ENCODE results near the gene BBIP1.
"Not testable (repeated sequence)": the region's sequence is repeated elsewhere in the genome, so short reads cannot be mapped to it uniquely, and the experiment has no call there.

The BBIP1 gene

GRCh38 chr10:110923856-110924493 is 5.0 kb upstream of the BBIP1 start:
- DNase-seq (ENCODE audit: low read depth, low spot score): no peak

DNA sequence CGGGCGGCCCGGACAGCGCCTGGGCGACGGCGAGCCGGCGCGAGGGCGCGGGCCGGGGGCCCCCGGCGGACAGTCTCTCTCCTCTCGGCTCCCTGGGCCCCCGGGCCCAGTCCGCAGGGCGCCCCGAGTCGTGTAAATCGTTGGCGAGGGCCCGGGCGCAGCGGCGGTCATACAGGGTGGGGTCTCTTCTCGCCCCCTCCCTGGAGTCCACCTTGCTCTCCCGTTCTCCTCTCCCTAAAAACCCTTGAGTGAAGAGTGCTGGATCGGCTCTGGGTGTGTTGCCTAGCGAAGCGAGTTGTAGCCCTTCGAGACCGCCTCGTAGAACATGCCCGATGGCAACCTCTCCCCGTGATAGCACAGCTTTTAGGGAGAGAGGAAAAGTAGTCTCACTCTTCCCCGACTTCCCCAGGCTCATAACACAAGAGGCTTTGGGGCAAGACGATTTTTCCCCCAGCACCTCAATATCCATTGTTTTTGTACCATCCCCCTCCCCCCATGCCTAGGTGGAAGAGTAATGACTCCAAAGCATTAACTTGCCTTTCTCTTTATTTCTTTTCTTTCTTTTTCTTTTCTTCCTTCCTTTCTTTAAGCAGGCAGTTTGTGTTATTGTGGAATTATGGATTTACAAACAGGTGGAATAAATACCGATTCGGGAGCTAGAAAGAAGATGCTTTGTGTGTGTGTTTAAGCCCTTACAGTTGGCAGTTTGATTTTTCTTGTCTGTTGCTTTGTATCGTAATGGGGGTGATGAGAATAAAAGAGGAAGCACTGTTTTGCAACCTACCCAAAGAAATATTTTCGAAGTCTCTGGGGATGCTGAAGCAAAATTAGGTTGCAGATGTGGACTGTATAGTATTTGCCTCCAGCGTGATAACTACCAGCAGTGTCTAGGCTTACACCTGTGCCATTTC is 1.2 kb upstream of the BBIP1 start:
- DNase-seq (ENCODE audit: low read depth, low spot score): no peak

GRCh38 chr10:110919349-110919931 is 460 bp upstream of the BBIP1 start, which contains the start of gene SHOC2:
Gene SHOC2 (plus strand): TSS chr10:110919604. CDS start chr10:110964359, 44,755 bp downstream.
- no peak for DNase-seq (ENCODE audit: low read depth, low spot score)

DNA sequence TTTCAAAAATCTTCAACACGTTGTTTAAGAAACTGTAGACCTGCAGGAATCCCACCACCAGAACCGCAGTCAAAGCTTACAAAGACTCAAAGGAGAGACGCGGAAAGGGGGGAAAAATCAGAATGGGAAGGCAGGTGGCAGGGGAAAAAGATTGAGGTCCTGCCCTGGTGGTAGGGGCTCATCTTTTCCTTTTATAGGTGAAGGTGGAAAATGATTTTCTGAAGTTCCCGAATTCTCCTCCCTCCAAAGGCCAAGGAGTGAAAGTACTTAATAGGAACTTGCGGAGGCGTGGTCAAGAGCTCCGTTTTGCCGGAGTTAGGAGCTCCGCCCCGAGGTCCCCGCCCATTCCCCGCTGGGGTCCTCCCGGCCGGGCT is 724 bp downstream of the BBIP1 start:
- DNase-seq (ENCODE audit: low read depth, low spot score): peak; percentile 85

DNA sequence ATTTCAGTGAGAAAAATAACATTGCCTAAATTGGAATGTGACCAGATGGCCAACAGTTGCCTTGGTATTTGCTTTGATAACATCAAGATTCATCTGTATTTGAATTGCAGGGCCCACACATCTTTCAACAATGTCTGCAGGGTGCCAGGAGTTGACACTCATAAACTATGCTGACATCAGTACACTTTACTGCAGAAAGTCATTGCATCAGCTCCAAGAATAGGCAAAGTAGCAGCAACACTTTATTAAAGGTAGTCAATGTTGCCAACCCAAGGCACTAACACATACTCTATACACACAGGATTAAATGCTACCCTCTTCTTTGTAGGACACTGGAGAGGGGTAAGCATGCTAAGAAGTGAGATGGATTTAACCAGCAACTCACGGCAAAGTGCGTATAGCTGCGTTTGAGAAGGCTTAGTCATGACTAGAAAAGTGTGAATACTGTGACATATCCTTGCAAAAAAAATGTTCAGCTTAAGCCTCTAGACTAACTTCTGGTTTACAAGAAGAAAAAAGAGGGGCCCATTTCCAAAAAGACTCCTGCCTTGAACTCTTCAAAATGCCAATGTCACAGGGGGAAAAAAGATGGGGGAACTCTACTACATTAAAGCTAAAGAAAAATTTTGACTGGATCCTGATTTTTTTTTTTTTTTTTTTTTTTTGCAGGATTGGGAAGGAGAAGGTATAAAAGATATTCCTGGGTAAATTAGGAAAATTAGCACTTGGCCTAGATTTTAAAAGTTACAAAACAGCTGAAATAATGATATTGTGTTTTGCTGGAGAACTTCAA is 2.2 kb downstream of the BBIP1 start:
- no peak for DNase-seq (ENCODE audit: low read depth, low spot score)

GRCh38 chr10:110915600-110915999 is 3.4 kb downstream of the BBIP1 start:
- DNase-seq (ENCODE audit: low read depth, low spot score): not testable (repeated sequence)

- no peak for DNase-seq (ENCODE audit: low read depth, low spot score)
Observed at GRCh38 chr10:110915035-110915434, 3.9 kb downstream of the BBIP1 start.

DNA sequence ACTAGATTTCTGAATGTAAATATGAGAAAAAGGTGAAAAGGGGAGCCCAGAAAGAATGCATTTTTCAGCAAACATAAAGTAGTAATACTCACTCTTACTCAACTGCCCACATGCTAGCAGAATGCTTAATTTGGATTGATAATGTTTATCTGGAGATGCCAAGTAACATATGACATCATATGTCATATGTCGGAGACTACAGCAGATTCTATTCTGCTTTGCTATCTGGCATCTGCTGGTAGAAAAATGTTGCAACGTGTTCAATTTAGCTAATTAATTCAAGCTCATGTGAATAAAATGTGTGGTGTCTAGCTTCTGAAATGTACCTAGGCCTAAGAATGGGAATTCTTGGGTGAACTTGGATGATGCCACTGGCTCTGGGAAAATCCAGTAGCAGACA is 4.5 kb downstream of the BBIP1 start:
- no peak for DNase-seq (ENCODE audit: low read depth, low spot score)

DNA sequence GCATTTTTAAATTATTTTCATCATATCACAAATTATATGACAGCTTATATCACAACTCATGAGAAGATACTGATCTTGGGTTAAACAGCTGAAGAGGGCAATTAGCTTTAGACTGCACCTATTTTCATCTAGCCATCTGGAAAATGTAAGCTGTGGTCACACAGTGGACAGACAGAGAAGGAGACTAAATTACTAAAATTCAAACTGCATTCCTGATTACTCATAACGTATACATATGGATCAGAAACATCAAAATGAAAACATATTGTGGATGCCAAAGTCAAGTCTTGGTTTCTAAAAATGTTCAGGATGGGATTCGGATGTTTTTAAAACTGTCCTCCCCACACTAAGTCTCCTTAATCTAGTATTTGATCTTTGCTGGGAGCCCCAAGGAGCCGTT is 6.6 kb downstream of the BBIP1 start:
- no peak for DNase-seq (ENCODE audit: low read depth, low spot score)

DNA sequence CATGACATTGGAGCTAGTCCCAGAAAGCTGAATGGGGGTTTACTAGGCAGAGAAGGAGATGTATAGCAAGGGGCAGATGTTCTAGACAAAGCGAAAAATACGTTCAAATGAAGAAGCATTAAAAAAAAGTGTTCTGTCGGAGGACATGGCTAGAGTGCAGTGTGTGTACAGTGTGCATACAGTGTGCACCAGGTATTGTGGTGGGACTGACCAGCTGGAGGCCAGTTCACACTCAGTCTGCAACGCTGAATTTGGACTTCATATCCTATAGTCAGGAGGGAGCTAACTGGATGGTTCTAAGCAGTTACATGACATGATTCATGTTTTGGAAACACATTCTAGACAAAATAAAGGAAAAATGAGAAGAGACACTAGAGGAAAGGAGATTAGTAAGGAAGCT is 8.8 kb downstream of the BBIP1 start:
- DNase-seq (ENCODE audit: low read depth, low spot score): no peak

- DNase-seq (ENCODE audit: low read depth, low spot score): no peak
Observed at GRCh38 chr10:110903280-110904278, 15.4 kb downstream of the BBIP1 start.

- no peak for DNase-seq (ENCODE audit: low read depth, low spot score)
Observed at GRCh38 chr10:110901954-110902819, 16.8 kb downstream of the BBIP1 start.

- DNase-seq (ENCODE audit: low read depth, low spot score): no peak
Observed at GRCh38 chr10:110900983-110901382, 18.0 kb downstream of the BBIP1 start.

- DNase-seq (ENCODE audit: low read depth, low spot score): no peak
Observed at GRCh38 chr10:110898391-110898790, 20.6 kb downstream of the BBIP1 start.

GRCh38 chr10:110897184-110897583 is 21.8 kb downstream of the BBIP1 start:
- DNase-seq (ENCODE audit: low read depth, low spot score): no peak

GRCh38 chr10:110893559-110894179 is 25.3 kb downstream of the BBIP1 start:
- no peak for DNase-seq (ENCODE audit: low read depth, low spot score)

GRCh38 chr10:110892602-110893288 is 26.2 kb downstream of the BBIP1 start:
- DNase-seq (ENCODE audit: low read depth, low spot score): no peak

- DNase-seq (ENCODE audit: low read depth, low spot score): no peak
Observed at GRCh38 chr10:110887560-110887959, 31.4 kb downstream of the BBIP1 start.

All from iPS DF 19.7 (cell line).